Endothelial cell (in vitro differentiated cells): ENCODE results near the gene MZF1. TPM values are rescaled to one million over a fixed set of nuclear protein-coding genes. Genes with fewer than 3 reads are reported as not detected.
A peak's percentile ranks its signal among the peaks of the same experiment; 100 is the strongest.

Experiments used
- DNase-seq: peaks from one replicate; pipeline ENCODE4 v3.0.0; 2021; ENCODE audit warnings: low spot score
- H3K27ac Mint-ChIP-seq: one replicate; pipeline ENCODE4 v1.8.0; 2021; ENCODE audit warnings: mixed read lengths, inconsistent platforms; ENCODE audit not compliant: unreplicated experiment
- H3K27me3 Mint-ChIP-seq: one replicate; pipeline ENCODE4 v1.8.0; 2021; ENCODE audit warnings: mild to moderate bottlenecking, moderate library complexity, mixed read lengths, inconsistent platforms; ENCODE audit not compliant: unreplicated experiment
- H3K36me3 Mint-ChIP-seq: one replicate; pipeline ENCODE4 v1.8.0; 2021; ENCODE audit warnings: mild to moderate bottlenecking, low read depth, mixed read lengths, inconsistent platforms; ENCODE audit not compliant: unreplicated experiment
- H3K4me1 Mint-ChIP-seq: one replicate; pipeline ENCODE4 v1.8.0; 2021; ENCODE audit warnings: mild to moderate bottlenecking, mixed read lengths, inconsistent platforms; ENCODE audit not compliant: unreplicated experiment
- H3K4me3 Mint-ChIP-seq: one replicate; pipeline ENCODE4 v1.8.0; 2021; ENCODE audit warnings: mild to moderate bottlenecking, mixed read lengths, inconsistent platforms; ENCODE audit not compliant: unreplicated experiment
- H3K9me3 Mint-ChIP-seq: one replicate; pipeline ENCODE4 v1.8.0; 2021; ENCODE audit warnings: mixed read lengths, inconsistent platforms; ENCODE audit not compliant: unreplicated experiment
- total RNA-seq: library from RNA; stranded (reverse); fragmentation: NEBNext Ultra II Directional; extraction: Animal tissue kit (Norgen Biotek cat#: 25700); gene quantifications from one replicate; pipeline ENCODE4 v1.2.1, GENCODE V29; 2021; ENCODE audit not compliant: unreplicated experiment
- TF ChIP-seq, protein P1 (sequence below): fragments of 200-600 bp; sonication (generic); IDR thresholded peaks from one replicate; pipeline ENCODE4 v1.5.0; 2021; ENCODE audit warnings: antibody characterized with exemption; ENCODE audit not compliant: unreplicated experiment

MZF1 gene
- total RNA-seq, 1 donor from 2014 or later, result 18.6 TPM

DNA sequence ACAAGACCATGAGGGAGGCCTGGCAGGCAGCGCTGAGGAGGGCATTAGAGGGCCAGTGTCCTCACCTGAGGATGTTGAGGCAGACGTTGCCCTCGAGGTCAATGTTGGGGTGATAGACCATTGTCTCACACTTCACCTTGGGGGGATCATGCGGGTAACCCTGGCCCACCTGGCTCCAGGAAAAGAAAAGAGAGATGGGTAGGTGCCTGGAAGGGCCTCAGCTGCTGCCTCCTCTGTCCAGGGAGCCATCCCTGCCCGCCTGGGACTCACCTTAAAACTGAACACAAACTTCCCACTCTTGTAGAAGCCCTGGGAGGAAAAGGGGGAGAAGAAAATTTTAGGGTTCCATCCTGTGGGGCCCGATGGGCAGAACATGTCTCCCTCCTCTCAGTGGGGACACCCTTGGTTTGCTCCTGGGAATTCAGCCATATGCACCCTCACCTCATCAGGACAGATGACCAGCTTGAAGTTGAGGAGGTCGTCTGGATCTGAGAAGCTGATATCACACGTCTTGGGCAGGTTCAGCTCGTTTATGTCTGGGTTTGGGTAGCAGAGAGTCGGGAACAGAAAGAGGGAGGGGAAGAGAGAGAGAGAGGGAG is 16.4 kb downstream of the MZF1 start:
- H3K27me3 Mint-ChIP-seq, result peaks cover 25% of the 10 kb centered on the region
- H3K27ac Mint-ChIP-seq, result peak overlapping the region; percentile 70
- peaks cover 41% of the 10 kb centered on the region for H3K36me3 Mint-ChIP-seq
- no peaks in the 10 kb centered on the region for H3K9me3 Mint-ChIP-seq
- H3K4me3 Mint-ChIP-seq, result peak overlapping the region; percentile 98
- TF ChIP-seq, protein P1, sequence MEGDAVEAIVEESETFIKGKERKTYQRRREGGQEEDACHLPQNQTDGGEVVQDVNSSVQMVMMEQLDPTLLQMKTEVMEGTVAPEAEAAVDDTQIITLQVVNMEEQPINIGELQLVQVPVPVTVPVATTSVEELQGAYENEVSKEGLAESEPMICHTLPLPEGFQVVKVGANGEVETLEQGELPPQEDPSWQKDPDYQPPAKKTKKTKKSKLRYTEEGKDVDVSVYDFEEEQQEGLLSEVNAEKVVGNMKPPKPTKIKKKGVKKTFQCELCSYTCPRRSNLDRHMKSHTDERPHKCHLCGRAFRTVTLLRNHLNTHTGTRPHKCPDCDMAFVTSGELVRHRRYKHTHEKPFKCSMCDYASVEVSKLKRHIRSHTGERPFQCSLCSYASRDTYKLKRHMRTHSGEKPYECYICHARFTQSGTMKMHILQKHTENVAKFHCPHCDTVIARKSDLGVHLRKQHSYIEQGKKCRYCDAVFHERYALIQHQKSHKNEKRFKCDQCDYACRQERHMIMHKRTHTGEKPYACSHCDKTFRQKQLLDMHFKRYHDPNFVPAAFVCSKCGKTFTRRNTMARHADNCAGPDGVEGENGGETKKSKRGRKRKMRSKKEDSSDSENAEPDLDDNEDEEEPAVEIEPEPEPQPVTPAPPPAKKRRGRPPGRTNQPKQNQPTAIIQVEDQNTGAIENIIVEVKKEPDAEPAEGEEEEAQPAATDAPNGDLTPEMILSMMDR, result no peak
- peaks cover 34% of the 10 kb centered on the region for H3K4me1 Mint-ChIP-seq
- DNase-seq, result no peak

DNA sequence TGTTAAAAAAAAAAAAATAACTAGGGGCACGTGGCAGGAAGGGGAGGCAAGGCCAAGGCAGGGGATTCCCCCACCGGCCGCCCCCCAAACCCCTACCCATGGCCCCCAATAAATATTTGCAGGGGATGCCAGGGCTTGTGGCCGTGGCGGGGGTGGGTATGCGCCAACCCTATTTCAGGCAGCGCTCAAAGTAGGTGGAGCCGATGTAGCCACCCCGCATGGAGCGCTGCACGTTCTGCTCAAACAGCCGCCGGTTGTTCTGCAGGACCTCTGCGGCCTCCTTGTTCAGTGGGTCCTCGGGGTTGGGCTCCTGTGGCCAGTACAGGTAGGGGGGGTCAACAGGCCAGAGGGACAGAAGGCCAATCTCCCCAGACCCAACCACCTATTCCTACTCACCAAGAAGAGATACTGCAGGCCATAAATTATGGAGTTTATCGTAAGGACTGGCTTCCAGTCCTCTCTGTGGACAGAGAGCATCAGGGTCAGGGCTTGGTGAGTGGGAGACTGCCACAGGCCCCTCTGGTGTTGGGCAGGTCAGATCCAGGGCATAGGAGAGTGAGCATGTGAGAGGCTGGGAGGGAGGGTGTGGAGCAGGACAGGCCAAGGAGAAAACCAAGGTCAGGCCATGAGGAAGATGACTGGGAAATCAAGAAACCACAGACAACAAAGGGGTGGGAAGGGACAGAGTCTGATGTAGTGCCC is 17.1 kb downstream of the MZF1 start:
- TF ChIP-seq, protein P1, result no peak
- Mint-ChIP-seq H3K4me1 (peaks cover 34% of the 10 kb centered on the region), H3K27ac (peak overlapping the region; percentile 70), H3K27me3 (peaks cover 25% of the 10 kb centered on the region), H3K36me3 (peaks cover 42% of the 10 kb centered on the region), H3K9me3 (no peaks in the 10 kb centered on the region), H3K4me3 (peak overlapping the region; percentile 98)
- DNase-seq, result no peak

DNA sequence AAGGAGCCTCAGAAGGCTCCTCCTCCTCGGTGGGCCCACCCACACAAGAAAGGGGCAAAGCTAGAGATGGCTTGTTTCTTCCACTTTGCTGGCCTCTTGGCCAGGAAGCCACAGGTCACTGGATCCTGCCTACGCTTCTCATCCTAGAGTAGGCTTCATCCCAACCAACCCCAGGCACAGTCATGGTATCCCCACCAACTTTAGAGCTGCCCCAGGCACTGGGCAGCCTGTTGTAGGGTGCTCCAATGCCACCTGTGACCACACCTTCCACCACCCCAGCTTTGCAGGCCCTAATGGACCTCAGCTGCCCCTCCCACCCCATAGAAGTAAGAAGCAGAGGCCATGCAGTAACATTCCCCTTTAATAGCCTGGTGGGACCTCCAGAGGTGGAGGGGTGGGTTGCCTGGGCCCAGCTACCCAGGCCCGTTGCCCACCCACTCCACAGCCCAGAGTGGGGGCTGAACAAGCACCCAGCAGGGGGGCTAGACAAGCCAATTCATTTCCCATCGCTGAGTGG is 17.7 kb downstream of the MZF1 start:
- peak overlapping the region; percentile 97 for H3K27ac Mint-ChIP-seq
- no peak for DNase-seq
- no peaks in the 10 kb centered on the region for H3K9me3 Mint-ChIP-seq
- TF ChIP-seq, protein P1, result no peak
- peak overlapping the region; percentile 92 for H3K4me3 Mint-ChIP-seq
- H3K4me1 Mint-ChIP-seq, result peaks cover 33% of the 10 kb centered on the region
- H3K27me3 Mint-ChIP-seq, result peaks cover 25% of the 10 kb centered on the region
- H3K36me3 Mint-ChIP-seq, result peaks cover 44% of the 10 kb centered on the region

DNA sequence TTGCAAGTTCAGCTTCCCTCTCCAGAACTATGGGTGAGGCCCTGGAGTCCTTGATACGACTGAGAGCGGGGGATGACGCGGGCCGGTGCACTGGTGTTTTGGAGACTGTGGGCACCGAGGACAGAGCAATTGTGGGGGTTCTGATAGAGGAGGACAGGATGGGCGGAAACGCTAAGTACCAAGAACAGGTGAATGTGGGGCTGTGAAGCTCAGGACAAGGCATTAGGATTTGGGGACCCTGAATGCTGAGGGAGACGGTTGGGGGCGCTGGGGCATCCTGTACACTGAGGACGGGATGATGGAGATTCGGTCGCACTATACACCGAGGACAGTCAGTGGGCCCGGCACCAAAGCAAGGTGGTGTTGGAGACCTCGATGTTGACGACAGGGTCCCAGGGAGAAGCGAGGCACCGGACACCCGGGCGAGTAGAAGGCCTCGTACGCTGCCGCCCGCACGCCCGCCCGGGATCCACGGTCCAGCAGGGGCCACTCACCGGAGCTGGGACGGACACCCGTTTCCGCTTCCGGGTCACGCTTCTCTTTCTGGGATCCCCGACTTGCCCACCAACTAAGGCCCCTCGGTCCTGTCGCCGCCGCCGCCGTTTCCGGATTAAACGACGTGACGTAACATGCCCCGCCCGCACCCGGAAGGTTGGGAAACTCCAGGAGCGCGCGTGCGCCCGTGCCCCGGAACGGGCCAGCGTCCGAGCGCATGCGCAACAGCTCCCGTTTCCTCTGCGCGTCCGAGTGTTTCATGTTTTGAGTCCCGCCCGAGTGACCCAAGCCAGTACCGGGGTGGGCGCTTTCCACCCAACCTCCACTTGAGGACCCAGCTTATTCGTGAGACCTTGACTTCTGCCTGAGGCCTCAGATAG is 18.4 kb downstream of the MZF1 start, which contains the start of gene CHMP2A:
TSS of gene CHMP2A (minus strand) at position 612 of the 875 bp plus-strand sequence. CDS start 893 bp downstream, outside the sequence.
- peak within 1 kb of the TSS; percentile 92 for H3K4me3 Mint-ChIP-seq
- peak; percentile 98 for DNase-seq
- peaks cover 21% of the 10 kb centered on the region for H3K27me3 Mint-ChIP-seq
- peaks cover 48% of the 10 kb centered on the region for H3K36me3 Mint-ChIP-seq
- TF ChIP-seq, protein P1, result no peak
- peak within 1 kb of the TSS; percentile 97 for H3K27ac Mint-ChIP-seq
- peaks cover 30% of the 10 kb centered on the region for H3K4me1 Mint-ChIP-seq
- H3K9me3 Mint-ChIP-seq, result no peaks in the 10 kb centered on the region
